HUES64 (cell line): ENCODE measurements around the gene AMER1. TPM values are rescaled to one million over a fixed set of nuclear protein-coding genes. Genes with fewer than 3 reads are reported as not detected.
A peak's percentile ranks its signal among the peaks of the same experiment; 100 is the strongest.
"Not testable (repeated sequence)": the region's sequence is repeated elsewhere in the genome, so short reads cannot be mapped to it uniquely, and the experiment has no call there.

ENCODE experiments used
- H3K27ac ChIP-seq: 2 replicates; pipeline ENCODE4 v1.7.0; 2013; ENCODE audit warnings: low read depth, low read length, inconsistent platforms
- H3K27me3 ChIP-seq: 2 replicates; pipeline ENCODE4 v1.6.1; 2013; ENCODE audit warnings: mild to moderate bottlenecking, low read length; ENCODE audit not compliant: insufficient read depth
- H3K36me3 ChIP-seq: 2 replicates; pipeline ENCODE4 v1.6.1; 2013; ENCODE audit warnings: mild to moderate bottlenecking, low read length; ENCODE audit not compliant: insufficient read depth
- H3K4me1 ChIP-seq: 2 replicates; pipeline ENCODE4 v1.6.1; 2013; ENCODE audit warnings: mild to moderate bottlenecking, low read length, moderate library complexity; ENCODE audit not compliant: insufficient read depth
- H3K4me3 ChIP-seq: 2 replicates; pipeline ENCODE4 v1.5.1; 2013; ENCODE audit warnings: mild to moderate bottlenecking, low read length, moderate library complexity
- H3K9ac ChIP-seq: 2 replicates; pipeline ENCODE4 v1.6.1; 2013; ENCODE audit warnings: mild to moderate bottlenecking, low read depth, low read length
- H3K9me3 ChIP-seq: 2 replicates; pipeline ENCODE4 v1.6.1; 2013; ENCODE audit warnings: low read depth, low read length; ENCODE audit not compliant: insufficient read depth
- WGBS: fragments of 150-250, 120-280 bp; methylation state at CpG from one replicate; pipeline ENCODE4 v1.1.7; 2013; ENCODE audit warnings: missing lambda C conversion rate; 5-methylcytosine and 5-hydroxymethylcytosine counted together
- polyA plus RNA-seq, 2 experiments: library from polyadenylated mRNA; stranded (reverse); fragments of 50-300 nt; gene quantifications; one replicate each; pipeline ENCODE4 v1.2.3, GENCODE V29; 2013

Gene AMER1
- 7.5 TPM for polyA plus RNA-seq (2013, experiment 1 of 2)
- 7.3 TPM for polyA plus RNA-seq (2013, experiment 2 of 2)

GRCh38 chrX:64205441-64205734 is at the start of gene AMER1:
TSS of gene AMER1 (minus strand) at chrX:64205708. CDS start at chrX:64193286, 12,422 bp downstream.
- Histone ChIP-seq H3K4me3 (peak within 1 kb of the TSS; percentile 78), H3K9ac (peak within 1 kb of the TSS; percentile 70), H3K27ac (peak within 1 kb of the TSS; percentile 67), H3K4me1 (peaks cover 6% of the 10 kb centered on the region; the same call in 1 of the 2 replicates), H3K9me3 (no peaks in the 10 kb centered on the region), H3K27me3 (peaks cover 16% of the 10 kb centered on the region), H3K36me3 (no peaks in the 10 kb centered on the region)
- WGBS = under 1% methylated on average over 29 of the region's 29 CpGs

DNA sequence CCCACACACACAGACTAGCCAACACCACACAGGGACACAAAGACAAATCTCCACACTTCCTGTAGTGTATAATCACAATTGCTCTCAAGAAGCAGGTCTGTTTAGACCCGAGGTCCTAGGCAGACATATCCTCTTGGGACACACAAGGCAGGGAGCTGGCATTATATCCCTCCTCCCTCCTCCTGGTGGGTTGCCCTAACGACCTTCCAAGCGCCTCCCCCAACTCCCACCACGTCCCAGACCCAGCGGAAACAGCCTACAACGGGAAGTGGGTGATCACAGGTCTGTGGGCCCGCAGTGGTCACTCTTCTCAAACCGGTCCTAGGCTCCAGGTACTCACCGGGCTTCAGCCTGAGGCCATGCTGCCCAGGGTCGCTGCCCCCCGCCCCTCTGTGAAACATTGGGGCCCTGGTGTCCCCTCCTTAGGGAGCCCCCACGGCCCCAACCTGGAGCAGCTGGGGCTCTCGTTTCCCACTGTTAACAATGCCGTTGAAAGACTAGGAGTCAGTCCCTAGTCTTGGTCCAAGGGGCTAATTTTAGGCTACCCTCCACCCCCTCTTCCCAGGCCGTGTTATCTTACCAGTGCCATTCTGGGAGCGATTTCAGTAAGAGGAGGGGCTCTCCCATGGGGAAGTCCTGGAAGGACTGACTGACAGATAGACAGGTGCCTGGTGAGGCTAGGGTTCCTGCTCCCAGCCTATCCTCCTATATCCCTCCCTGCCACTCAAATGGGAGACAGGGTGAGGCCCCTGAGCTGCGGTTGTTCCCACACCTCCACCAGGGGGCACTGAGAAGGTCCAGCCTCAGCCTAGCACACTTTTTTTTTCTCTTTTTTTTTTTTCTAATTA is 24.8 kb upstream of the AMER1 start, which contains the start of gene ASB12:
Gene ASB12, minus strand, starts transcription at position 485 of the 848 bp plus-strand sequence. CDS start 4,957 bp downstream, outside the sequence.
- no peak within 1 kb of the TSS for H3K9ac ChIP-seq
- no peaks in the 10 kb centered on the region for H3K4me1 ChIP-seq
- 90% methylated on average over 17 of the region's 17 CpGs for WGBS
- no peak within 1 kb of the TSS for H3K27ac ChIP-seq
- H3K36me3 ChIP-seq = no peaks in the 10 kb centered on the region
- no peak within 1 kb of the TSS for H3K4me3 ChIP-seq
- no peaks in the 10 kb centered on the region for H3K9me3 ChIP-seq
- no peaks in the 10 kb centered on the region for H3K27me3 ChIP-seq

GRCh38 chrX:64229154-64229553 is 23.6 kb upstream of the AMER1 start:
- 81% methylated on average over 2 of the region's 3 CpGs for WGBS
- H3K27me3 ChIP-seq = no peaks in the 10 kb centered on the region
- no peaks in the 10 kb centered on the region for H3K4me1 ChIP-seq
- no peaks in the 10 kb centered on the region for H3K9me3 ChIP-seq
- no peak overlapping the region for H3K4me3 ChIP-seq
- no peak overlapping the region for H3K9ac ChIP-seq
- no peaks in the 10 kb centered on the region for H3K36me3 ChIP-seq
- no peak overlapping the region for H3K27ac ChIP-seq

- WGBS = 94% methylated on average over 4 of the region's 4 CpGs
- no peak overlapping the region for H3K27ac ChIP-seq
- no peaks in the 10 kb centered on the region for H3K4me1 ChIP-seq
- no peaks in the 10 kb centered on the region for H3K36me3 ChIP-seq
- no peak overlapping the region for H3K4me3 ChIP-seq
- no peak overlapping the region for H3K9ac ChIP-seq
- H3K9me3 ChIP-seq = no peaks in the 10 kb centered on the region
- no peaks in the 10 kb centered on the region for H3K27me3 ChIP-seq
These were observed 12.5 kb upstream of the AMER1 start for GRCh38 chrX:64218023-64218422.

- not testable (repeated sequence) for H3K4me1 ChIP-seq, H3K9me3 ChIP-seq, H3K36me3 ChIP-seq, H3K4me3 ChIP-seq, H3K9ac ChIP-seq, H3K27ac ChIP-seq, H3K27me3 ChIP-seq
These were observed 8.5 kb upstream of the AMER1 start for GRCh38 chrX:64213989-64214388.

DNA sequence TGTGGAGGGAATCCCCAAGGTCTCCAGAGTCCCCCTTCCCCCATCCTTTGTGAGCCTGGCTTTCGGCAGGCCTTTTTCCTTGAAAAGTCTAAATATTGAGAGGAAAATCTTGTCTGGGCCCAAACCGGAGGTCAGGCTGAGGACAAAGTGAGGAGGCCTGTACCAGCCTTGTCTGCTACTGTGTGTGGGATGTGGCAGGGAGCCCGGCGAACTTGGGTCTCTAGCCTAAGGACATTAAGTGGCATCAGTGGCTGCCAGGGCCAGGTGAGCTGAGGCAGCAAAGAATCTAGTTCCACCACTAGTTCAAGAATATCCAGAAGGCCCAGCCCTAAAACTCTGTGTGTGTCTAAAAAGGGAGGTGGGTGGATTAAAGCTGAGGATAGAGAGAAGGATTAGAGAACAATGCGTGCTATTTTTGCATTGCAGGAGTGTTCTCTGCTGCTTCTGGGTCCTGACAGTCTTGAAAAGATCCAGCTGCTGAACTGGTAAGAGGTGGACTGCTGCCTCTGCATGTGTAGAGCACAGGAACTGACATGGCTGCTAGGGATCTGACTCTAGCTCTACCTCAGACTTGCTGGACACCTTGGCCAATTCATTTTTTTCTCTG is 1.2 kb upstream of the AMER1 start:
- Histone ChIP-seq H3K36me3 (no peaks in the 10 kb centered on the region), H3K27me3 (peaks cover 16% of the 10 kb centered on the region), H3K9me3 (no peaks in the 10 kb centered on the region), H3K4me1 (peaks cover 6% of the 10 kb centered on the region; the same call in 1 of the 2 replicates), H3K4me3 (peak overlapping the region; percentile 78), H3K9ac (0 out of 2 replicates have a peak overlapping the region, but pooled peaks have one; percentile 70), H3K27ac (no peak overlapping the region; the same call in 1 of the 2 replicates)
- 81% methylated on average over 5 of the region's 5 CpGs for WGBS

DNA sequence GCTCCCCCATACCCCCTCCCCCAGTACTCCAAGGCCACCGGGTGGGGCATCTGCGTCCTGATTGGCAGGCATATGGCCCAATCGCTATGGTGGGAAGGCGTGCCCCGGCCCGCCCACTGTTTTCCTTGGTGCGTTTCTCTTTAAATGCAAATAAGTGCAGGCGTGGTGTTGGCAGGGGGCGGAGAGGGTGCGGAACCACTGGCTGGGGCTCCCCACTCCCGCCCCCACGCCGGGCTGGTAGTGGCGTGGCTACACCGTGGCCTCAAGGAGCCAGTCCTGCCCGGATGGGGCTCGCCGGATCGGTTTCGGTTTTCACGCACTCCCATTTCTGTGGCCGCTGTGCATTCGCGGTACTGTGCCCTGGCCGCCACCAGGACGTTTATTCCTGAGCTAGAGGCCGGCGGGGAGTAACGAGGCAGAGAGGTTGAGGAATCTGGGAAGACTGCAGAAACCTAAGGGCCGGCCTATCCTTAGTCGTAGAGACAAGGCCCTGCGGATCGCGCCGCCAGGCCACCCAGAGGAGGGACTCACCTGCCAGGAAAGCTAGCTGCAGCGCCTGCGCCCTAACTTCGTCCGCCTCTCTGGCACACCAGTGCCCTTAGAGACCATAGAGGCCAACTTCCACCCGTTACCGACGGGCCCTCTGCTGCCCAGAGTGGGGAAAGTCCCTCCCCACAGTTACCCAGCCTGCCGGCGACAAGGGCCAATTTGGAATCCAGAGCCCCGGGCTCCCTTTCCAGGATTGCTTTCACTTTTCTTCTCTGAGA is 410 bp upstream of the AMER1 start:
- H3K27ac ChIP-seq = peak overlapping the region; percentile 67
- WGBS = under 1% methylated on average over 44 of the region's 45 CpGs

DNA sequence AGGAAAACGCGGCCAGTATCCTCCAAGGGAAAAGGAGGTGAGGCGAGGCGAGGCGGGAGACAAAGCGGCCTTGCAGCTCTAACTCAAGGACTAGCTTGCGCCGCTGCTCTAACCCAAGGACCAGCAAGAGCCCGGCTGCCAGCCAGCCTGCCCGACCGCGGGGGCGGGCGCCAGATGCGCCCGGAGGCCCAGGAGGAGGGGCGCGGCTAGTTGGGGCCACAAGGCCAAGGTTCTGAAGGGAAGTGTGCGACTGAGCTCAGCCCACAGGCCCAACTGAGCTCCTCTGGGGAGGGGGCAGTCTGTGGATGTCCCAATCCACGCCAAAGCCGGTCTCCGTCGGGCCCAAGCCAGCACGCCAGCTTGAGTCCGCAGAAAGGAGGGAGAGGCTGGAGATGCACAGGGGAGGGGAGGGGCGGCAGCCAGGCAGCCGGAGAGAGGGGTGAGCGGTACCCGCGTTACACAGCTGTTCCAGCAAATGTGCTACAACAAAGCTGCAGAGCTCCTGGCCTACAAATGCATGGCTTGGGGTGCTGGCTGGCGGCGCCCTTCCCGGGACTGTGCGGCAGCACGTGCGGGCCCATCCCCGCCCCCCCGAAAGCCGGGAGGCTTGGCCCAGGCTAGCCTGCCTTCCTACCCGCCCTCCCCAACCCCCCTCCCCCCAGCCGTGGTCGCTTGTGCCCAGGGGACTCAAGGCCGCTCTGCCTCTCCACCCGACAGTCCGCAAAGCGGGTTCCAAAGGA is 637 bp downstream of the AMER1 start:
- H3K4me1 ChIP-seq = peaks cover 6% of the 10 kb centered on the region; the same call in 1 of the 2 replicates
- H3K36me3 ChIP-seq = no peaks in the 10 kb centered on the region
- peak overlapping the region; percentile 78 for H3K4me3 ChIP-seq
- peak overlapping the region; percentile 67 for H3K9ac ChIP-seq
- WGBS = under 1% methylated on average over 37 of the region's 46 CpGs
- H3K9me3 ChIP-seq = no peaks in the 10 kb centered on the region
- no peak overlapping the region for H3K27ac ChIP-seq
- peaks cover 16% of the 10 kb centered on the region for H3K27me3 ChIP-seq

More for the DNA sequence above, 410 bp upstream of the AMER1 start:
- H3K9ac ChIP-seq = peak overlapping the region; percentile 70
- no peaks in the 10 kb centered on the region for H3K9me3 ChIP-seq
- H3K4me1 ChIP-seq = peaks cover 6% of the 10 kb centered on the region; the same call in 1 of the 2 replicates
- peaks cover 16% of the 10 kb centered on the region for H3K27me3 ChIP-seq
- no peaks in the 10 kb centered on the region for H3K36me3 ChIP-seq
- H3K4me3 ChIP-seq = peak overlapping the region; percentile 78

GRCh38 chrX:64204252-64204651 is 1.3 kb downstream of the AMER1 start:
- peaks cover 16% of the 10 kb centered on the region for H3K27me3 ChIP-seq
- peak overlapping the region; percentile 78 for H3K4me3 ChIP-seq
- no peak overlapping the region for H3K27ac ChIP-seq
- H3K9me3 ChIP-seq = no peaks in the 10 kb centered on the region
- H3K36me3 ChIP-seq = no peaks in the 10 kb centered on the region
- peaks cover 6% of the 10 kb centered on the region; the same call in 1 of the 2 replicates for H3K4me1 ChIP-seq
- H3K9ac ChIP-seq = no peak overlapping the region
- WGBS = 37% methylated on average over 23 of the region's 23 CpGs

DNA sequence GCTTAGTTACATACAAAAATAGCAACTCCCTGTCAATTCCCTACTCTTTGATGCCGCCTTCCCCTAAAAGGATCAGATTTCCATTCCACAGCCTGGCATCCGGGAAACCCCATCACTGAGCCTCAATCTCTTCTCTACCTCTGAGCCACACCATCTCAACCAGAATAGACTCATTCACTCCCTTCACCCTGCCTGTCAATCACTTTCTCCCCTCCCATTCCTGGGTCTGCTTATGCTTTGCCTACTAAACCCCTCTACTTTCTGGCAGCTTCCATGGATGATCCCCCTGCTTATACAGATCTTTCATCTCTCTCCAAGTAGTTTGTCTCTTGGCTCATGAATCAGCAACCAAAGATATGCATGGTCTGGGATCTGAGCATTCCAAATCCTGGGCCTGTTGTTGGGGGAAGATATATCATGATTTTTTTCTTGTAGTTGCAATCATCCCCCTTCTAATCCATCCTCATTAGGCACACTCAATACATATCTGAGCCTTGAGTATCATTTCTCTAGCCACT is 2.6 kb downstream of the AMER1 start:
- H3K4me1 ChIP-seq = peaks cover 6% of the 10 kb centered on the region; the same call in 1 of the 2 replicates
- no peaks in the 10 kb centered on the region for H3K36me3 ChIP-seq
- peaks cover 16% of the 10 kb centered on the region for H3K27me3 ChIP-seq
- H3K9ac ChIP-seq = no peak overlapping the region
- H3K9me3 ChIP-seq = no peaks in the 10 kb centered on the region
- 77% methylated on average over 2 of the region's 2 CpGs for WGBS
- H3K4me3 ChIP-seq = no peak overlapping the region
- H3K27ac ChIP-seq = no peak overlapping the region
